Mucosa of descending colon (tissue), 3 donors: ENCODE results near the gene OSBPL2. TPM values are rescaled to one million over a fixed set of nuclear protein-coding genes. Genes with fewer than 3 reads are reported as not detected.
A peak's percentile ranks its signal among the peaks of the same experiment; 100 is the strongest.

Source experiments
- ATAC-seq: fragments of 200-7000 bp; cut with Tn5 transposase; one replicate; pipeline ENCODE4 v1.9.1; 2020; ENCODE audit warnings: mild to moderate bottlenecking, moderate library complexity
- DNase-seq, 3 donors: peaks; one replicate each; pipeline ENCODE4 v3.0.0-alpha.2; 2020
- H3K36me3 ChIP-seq: fragments of 200-600 bp; one replicate; pipeline ENCODE4 v1.8.0; 2021; ENCODE audit warnings: low read depth, mild to moderate bottlenecking
- H3K4me1 ChIP-seq: fragments of 200-600 bp; one replicate; pipeline ENCODE4 v1.8.0; 2021; ENCODE audit warnings: low read depth, mild to moderate bottlenecking
- H3K4me3 ChIP-seq: fragments of 200-600 bp; one replicate; pipeline ENCODE4 v1.8.0; 2021; ENCODE audit warnings: mild to moderate bottlenecking
- H3K9me3 ChIP-seq: fragments of 200-600 bp; one replicate; pipeline ENCODE4 v1.8.0; 2021; ENCODE audit warnings: mild to moderate bottlenecking
- intact Hi-C, 2 donors: fragments of 100-400 bp; cut with DNase I in 1 of 2; cut with micrococcal nuclease in 1 of 2; formaldehyde crosslinking; loops; one replicate each; pipeline versions ENCODE4 v1.11.0 to v1.11.1; 2022; cut with DNase I, micrococcal nuclease
- total RNA-seq, 3 donors: library from RNA; stranded (reverse); fragmentation: NEBNext Ultra II Directional in 2 of 3; extraction: Animal tissue kit (Norgen Biotek cat#: 25700) in 2 of 3; gene quantifications; one replicate each; pipeline versions ENCODE4 v1.2.1 to v1.2.4, GENCODE V29; 2021 to 2023
- TF ChIP-seq, protein P1 (sequence below): fragments of 200-600 bp; IDR thresholded peaks from one replicate; pipeline ENCODE4 v1.8.0; 2022; ENCODE audit warnings: antibody characterized with exemption, mild to moderate bottlenecking
- donor health status: DM: no; HTN: no; CAD: no; lungs with moderate emphysema.
- donor health status: DM: no; HTN: no; CAD: no.
- donor health status: DM: no; HTN: yes; CAD: no.

The OSBPL2 gene
- total RNA-seq, 3 donors from 2014 or later, result 87.0 to 111 (median 91.6) TPM

DNA sequence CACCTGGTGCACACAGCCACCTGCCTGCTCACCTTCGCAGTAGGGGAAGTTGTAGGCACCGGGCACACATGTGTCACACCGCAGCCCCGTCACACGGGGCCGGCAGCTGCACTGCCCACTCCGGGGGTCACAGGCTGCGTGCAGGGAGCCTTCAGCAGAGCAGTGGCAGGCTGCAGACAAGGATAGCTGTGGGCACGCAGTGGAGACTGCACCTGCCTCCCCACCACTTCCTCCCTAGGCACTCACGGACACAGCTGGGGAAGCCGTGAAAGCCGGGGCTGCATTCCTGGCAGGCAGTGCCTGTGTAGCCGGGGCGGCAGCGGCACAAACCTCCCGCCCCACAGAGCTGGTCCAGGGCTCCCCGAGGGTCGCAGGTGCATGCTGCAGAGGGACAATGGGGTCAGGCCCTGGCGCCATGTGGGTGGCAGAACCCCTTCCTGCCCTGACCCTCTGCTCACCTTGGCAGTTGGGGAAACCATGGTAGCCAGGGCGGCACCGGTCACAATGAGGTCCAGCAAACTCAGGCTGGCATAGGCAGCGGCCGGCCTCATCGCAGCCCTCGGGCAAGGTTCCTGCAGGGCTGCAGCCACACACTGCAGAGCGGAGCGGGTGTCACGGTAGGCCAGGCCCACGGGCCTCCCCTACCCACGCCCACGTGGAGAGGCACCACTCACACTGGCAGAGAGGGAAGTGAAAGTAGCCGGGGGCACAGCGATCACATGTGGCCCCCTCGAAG lies 99.4 kb downstream of the OSBPL2 start:
- DNase-seq, result no peak
- Histone ChIP-seq H3K36me3 (no peaks in the 10 kb centered on the region), H3K4me1 (no peaks in the 10 kb centered on the region), H3K4me3 (no peak overlapping the region), H3K9me3 (no peaks in the 10 kb centered on the region)
- TF ChIP-seq, protein P1, sequence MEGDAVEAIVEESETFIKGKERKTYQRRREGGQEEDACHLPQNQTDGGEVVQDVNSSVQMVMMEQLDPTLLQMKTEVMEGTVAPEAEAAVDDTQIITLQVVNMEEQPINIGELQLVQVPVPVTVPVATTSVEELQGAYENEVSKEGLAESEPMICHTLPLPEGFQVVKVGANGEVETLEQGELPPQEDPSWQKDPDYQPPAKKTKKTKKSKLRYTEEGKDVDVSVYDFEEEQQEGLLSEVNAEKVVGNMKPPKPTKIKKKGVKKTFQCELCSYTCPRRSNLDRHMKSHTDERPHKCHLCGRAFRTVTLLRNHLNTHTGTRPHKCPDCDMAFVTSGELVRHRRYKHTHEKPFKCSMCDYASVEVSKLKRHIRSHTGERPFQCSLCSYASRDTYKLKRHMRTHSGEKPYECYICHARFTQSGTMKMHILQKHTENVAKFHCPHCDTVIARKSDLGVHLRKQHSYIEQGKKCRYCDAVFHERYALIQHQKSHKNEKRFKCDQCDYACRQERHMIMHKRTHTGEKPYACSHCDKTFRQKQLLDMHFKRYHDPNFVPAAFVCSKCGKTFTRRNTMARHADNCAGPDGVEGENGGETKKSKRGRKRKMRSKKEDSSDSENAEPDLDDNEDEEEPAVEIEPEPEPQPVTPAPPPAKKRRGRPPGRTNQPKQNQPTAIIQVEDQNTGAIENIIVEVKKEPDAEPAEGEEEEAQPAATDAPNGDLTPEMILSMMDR, result no peak
- intact Hi-C loops, result no loop called here
- ATAC-seq, result peak; percentile 63

DNA sequence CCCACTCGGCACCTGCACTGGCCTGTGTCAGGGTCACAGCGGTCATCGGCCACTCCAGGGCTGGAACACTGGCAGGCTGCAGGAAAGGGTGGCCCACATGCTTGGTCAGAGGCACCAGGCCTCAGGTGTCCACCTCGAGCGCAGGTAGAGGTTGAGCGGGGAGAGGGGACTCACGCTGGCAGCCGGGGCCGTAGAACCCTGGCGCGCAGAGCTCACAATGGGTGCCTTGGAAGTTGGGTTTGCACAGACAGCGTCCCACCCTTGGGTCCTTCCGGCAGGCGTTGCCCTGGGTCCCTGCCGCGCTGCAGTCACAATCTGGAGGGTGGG lies 99.9 kb downstream of the OSBPL2 start:
- ATAC-seq (no peak), DNase-seq (no peak)
- TF ChIP-seq, protein P1, result no peak
- H3K9me3 ChIP-seq, result no peaks in the 10 kb centered on the region
- H3K36me3 ChIP-seq, result no peaks in the 10 kb centered on the region
- H3K4me1 ChIP-seq, result no peaks in the 10 kb centered on the region
- intact Hi-C loops, result no loop called here
- no peak overlapping the region for H3K4me3 ChIP-seq

DNA sequence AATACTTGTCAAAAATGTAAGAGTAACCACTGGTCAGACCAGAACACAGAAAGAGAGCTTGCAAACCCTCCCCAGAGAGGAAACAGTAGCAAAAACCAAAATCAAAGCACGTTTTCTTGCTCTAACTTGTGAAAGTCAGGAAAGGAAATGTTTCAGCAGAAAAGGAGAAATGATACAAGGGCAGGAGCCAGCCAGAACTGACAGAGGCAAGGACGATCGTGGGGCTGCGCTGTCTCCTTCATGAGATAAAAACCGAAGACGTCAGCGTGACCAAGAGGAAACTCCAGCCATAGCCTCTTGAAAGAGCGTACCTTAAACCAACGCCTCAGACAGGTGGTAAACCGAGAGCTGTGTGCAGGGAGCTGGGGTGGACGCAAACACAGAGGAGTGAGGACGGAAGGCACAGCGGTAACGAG lies 101.3 kb downstream of the OSBPL2 start:
- H3K9me3 ChIP-seq, result no peaks in the 10 kb centered on the region
- DNase-seq, result no peak
- H3K4me1 ChIP-seq, result no peaks in the 10 kb centered on the region
- TF ChIP-seq, protein P1, result no peak
- peak; percentile 49 for ATAC-seq
- no peak overlapping the region for H3K4me3 ChIP-seq
- intact Hi-C loops, result no loop called here
- H3K36me3 ChIP-seq, result no peaks in the 10 kb centered on the region

DNA sequence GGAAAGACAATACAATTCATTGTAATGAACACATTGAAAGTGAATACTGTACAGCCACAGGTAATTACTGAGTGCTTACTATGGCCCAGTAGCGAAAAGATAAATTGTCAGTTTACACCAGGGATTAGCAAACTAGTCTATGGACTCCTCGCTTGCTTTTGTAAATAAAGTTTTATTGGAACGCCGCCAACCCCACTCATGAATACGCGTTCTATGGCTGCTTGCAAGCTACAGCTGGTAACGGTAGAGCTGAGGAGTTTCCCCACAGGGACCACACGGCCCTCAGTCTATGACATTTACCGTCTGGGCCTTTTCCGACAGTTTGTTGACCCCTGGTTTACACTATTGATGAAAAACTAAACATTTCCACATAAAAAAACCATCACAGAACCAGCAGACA lies 104.6 kb downstream of the OSBPL2 start:
- Histone ChIP-seq H3K4me1 (no peaks in the 10 kb centered on the region), H3K9me3 (no peaks in the 10 kb centered on the region), H3K4me3 (no peak overlapping the region), H3K36me3 (no peaks in the 10 kb centered on the region)
- no peak for DNase-seq
- TF ChIP-seq, protein P1, result no peak
- intact Hi-C loops, result no loop called here
- no peak for ATAC-seq

DNA sequence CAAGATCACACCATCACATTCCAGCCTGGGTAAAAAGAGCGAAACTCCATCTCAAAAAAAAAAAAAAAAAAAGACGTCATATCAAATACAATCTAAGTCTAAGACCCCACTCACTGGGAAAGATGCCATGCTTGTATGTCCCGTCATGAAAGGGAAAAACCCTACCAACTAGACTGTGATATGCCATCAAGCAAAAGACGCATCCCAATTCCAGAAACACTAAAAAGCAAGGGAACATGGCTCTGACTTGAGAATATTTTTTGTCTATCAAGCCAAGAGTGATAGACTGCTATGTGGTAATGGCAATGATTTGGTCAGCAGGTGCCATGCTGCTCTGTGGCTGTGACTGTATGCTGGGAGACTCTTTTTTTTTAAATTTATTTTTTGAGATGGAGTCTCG lies 105.8 kb downstream of the OSBPL2 start:
- Histone ChIP-seq H3K36me3 (no peaks in the 10 kb centered on the region), H3K4me1 (no peaks in the 10 kb centered on the region), H3K9me3 (no peaks in the 10 kb centered on the region), H3K4me3 (no peak overlapping the region)
- DNase-seq (no peak), ATAC-seq (no peak)
- TF ChIP-seq, protein P1, result no peak
- intact Hi-C loops, result no loop called here

DNA sequence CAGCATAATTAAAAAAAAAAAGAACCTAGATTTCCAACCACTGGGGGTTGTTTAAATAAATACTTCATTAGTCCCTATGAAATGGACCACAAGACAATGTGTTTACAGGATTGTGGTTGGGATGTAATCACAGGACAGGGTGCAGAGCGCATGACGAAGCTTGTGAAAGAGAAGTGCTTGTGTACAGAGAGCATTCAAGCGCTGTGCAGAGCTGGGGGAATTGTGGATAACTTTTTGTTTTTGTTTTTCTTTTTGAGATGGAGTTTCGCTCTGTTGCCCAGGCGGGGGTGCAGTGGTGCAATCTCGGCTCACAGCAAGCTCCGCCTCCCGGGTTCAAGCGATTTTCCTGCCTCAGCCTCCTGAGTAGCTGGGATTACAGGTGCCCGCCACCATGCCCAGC lies 106.5 kb downstream of the OSBPL2 start:
- DNase-seq (no peak), ATAC-seq (peak; percentile 52)
- intact Hi-C loops, result no loop called here
- no peaks in the 10 kb centered on the region for H3K36me3 ChIP-seq
- H3K9me3 ChIP-seq, result no peaks in the 10 kb centered on the region
- no peaks in the 10 kb centered on the region for H3K4me1 ChIP-seq
- no peak overlapping the region for H3K4me3 ChIP-seq
- TF ChIP-seq, protein P1, result no peak
